Kidney capillary endothelial cell (primary cell): ENCODE results near the gene RBM5.

Experiments used
- DNase-seq: peaks from one replicate; pipeline ENCODE4 v3.0.0-alpha.2; 2018; ENCODE audit warnings: low spot score

RBM5 gene

DNA sequence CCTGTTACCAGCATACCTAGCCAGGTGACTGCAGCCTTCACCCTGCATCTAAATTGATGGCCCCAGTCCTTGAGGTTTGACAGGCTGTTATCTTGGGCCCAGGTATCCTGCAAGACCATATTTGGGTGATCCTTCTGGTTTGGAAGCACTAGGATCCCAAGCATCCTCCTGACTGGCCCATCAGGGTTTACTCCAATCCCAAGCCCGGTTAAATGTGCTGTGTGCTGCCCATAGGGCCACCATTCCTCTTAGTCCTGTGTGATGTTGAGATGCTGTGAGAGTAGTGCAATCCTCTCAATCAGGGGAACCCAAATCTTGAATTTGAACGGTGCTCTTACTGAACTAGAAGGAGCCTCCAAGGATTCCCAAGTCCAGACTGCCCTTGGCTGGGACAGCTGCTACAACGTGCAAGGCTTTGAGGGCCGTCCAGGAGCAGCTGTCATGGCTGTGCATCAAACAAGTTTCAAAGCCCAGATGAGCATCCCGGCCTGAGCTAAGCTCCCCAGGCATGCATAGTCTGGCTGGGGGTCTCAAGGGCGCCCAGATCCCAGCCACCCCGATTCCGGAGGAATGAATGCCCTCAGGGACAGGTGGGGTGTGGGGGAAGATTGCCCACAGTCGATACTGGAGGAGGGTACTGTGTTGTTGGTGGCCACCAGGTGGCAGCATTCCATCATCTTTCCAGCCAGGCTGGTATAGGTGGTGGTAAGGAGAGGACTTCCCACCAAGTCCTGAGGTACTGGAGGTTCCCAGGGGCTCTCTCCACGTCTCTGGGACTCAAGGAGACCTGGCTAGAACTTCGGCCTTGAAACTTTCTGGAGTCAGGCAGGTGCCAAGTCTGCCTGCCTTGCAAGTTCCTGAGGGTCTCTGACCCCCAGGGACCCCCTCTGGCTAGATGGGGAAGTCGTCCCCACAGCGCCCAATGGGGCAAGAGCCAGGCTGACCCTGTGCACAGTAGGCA lies 32.6 kb downstream of the RBM5 start:
- DNase-seq = peak; percentile 73

DNA sequence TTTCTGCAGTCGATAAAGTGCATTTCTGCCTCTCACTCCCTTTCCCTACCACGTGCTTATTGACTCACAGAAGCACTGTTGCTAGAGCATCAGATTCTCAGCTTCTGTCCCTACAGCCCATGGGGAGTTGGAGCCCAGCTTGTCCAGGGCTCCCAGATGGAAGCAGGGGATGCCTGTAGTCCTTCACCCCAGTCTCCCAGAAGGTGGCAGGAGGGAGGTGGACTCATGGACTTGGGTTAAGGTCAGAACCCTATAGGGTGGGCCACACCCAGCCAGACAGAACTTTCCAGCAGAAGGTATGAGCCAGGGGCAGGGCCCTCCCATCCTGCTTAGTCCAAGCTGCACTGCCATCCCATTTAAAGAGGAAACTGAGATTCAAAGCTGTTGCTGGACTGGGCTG lies 33.4 kb downstream of the RBM5 start:
- no peak for DNase-seq

- DNase-seq = no peak
Measured at GRCh38 chr3:50122661-50123391, 34.1 kb downstream of the RBM5 start.

DNA sequence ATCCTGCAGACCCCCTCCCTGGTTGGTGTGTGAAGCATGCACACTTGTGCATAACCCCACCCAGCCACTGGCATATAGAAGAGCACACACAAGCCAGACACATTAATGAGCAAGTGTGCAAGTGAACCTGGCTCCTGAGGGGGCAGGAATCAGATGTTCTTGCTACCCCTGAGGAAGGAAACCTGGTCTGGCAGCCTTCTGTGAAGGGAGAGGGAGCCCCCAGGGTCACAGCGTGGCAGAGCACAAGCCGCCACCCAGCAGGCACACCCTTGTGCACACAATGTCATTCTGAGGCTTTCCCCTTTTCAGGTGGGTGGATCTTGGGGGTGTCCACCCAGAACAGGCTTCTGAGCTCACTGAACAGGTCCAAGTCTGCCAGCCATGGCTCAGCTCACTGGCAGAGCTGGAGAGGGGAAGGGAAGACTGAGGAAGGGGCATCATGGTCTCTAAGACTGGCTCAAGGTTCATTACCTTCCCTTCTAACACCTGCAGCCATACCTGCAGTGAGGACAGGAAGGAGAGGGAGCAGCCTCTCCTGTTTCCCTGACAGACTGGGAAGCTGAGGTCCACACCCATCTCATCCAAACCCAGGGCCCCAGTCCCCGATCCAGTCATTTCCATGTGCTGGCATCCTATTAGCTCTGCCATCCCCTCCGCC lies 34.8 kb downstream of the RBM5 start:
- no peak for DNase-seq

- peak; percentile 36 for DNase-seq
Measured at GRCh38 chr3:50124052-50124799, 35.5 kb downstream of the RBM5 start.

GRCh38 chr3:50124800-50125178 lies 36.1 kb downstream of the RBM5 start:
- DNase-seq = no peak

GRCh38 chr3:50125541-50126286 lies 37.0 kb downstream of the RBM5 start:
- no peak for DNase-seq

- no peak for DNase-seq
Measured at GRCh38 chr3:50126287-50127211, 37.8 kb downstream of the RBM5 start.

DNA sequence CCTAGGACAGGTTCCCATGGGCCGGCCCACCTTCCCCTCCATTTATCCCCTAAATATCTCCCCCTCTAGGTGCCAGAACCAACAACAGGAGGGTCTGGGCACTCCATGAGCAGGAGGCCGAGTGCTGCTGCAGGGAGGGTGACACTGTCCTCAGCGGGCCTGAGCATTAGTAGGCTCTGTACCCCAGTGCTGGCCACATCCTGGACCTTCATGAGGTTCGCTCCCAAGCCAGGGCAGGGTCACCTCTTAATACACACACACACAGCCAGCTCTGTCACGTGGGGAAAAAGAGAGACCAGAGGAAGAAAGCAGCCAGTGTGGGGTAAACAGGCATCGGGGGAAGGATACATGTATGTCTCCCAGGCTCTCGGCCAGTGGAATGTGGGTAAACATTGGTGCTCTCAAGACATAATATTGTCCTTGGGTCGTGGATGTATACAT lies 38.6 kb downstream of the RBM5 start:
- DNase-seq = no peak

GRCh38 chr3:50128001-50128400 lies 39.3 kb downstream of the RBM5 start:
- DNase-seq = no peak

- DNase-seq = no peak
Measured at GRCh38 chr3:50130436-50130835, 41.7 kb downstream of the RBM5 start.

- DNase-seq = no peak
Measured at GRCh38 chr3:50132421-50133282, 43.9 kb downstream of the RBM5 start.

DNA sequence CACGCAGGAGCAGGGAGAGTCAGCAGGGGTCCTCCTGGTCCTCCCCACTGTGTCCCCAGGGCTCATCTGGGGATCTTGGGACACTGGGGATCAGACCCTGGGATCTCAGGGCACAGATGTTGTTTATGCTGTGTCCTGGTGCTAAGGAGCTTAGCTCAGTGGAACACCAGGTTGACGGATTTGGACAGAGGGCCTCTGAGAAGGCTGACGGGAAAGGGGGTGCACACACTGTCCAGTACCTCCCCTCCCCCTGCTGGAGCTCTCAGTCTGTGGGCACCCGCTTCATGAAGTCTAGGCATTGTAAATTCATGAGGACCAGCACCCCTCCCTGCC lies 44.5 kb downstream of the RBM5 start:
- DNase-seq = no peak

DNA sequence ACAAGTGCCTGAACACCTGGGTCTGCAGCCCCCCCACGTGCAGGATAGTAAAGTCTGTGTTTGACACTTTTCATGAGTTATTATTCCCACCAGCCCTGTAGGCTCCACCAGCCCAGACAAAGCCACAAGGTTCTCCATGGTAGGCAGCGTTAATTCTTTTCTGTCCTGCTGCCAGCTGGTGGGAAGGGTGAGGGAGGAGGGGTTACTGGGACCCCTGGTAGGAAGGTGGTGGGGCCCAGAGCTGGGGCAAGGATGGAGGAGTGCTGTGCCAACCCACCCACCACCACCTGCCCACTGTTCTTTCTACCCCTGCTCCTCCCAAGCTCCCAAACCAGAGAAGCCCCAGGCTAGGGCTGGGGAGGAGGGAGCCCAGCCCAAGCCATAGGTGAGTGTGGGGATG lies 45.6 kb downstream of the RBM5 start:
- DNase-seq = no peak

- no peak for DNase-seq
Measured at GRCh38 chr3:50135964-50136363, 47.2 kb downstream of the RBM5 start.

DNA sequence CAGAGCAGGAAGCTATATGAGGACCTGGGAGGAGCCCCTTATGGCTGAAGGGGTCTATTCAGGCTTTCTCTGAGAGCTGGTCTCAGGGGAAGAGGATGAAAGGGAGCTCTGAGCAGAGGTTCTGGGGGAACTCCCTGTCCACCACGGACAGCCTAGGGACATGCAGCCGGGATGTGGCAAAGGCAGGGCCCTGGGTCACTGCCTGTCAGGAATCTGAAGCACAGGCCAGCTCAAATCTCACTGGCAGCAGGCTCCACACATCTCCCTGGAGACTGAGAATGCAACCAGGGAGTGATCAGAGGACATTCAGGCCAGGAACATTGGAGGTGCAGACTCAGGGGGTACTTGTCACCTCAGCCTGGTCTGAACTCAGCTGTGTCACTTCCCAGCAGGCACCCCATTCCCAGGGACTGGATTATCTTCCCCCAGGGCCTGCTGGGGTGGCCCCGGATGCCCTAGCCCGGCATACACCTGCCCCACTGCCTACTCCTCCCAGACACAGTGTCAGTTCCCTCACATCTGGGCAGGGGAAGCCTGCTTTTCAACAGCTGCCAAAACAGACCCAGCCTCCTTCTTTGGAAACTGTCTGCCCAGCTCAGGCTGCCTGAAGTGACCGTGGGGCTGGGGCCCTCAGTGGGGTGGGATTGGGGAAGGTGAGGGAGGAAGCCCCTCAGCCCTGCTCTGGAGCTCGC lies 48.1 kb downstream of the RBM5 start:
- DNase-seq = no peak

- DNase-seq = no peak
Measured at GRCh38 chr3:50137531-50137930, 48.8 kb downstream of the RBM5 start.
